Keratinocyte (primary cell): Measurements from ENCODE around the gene RASSF7. TPM values are rescaled to one million over a fixed set of nuclear protein-coding genes. Genes with fewer than 3 reads are reported as not detected.

Experiments used
- DNase-seq: peaks from one replicate; pipeline ENCODE4 v3.0.0-alpha.2; 2011; ENCODE audit warnings: low read depth, missing footprints, low spot score
- FAIRE-seq: peaks from 2 replicates; lab custom pipeline; 2011; peaks lifted over from hg19 to GRCh38; lab: Jason Lieb, UNC
- H2AFZ ChIP-seq: 2 replicates; pipeline ENCODE4 v1.6.0; 2012; ENCODE audit warnings: low read length, control low read depth, inconsistent platforms; ENCODE audit not compliant: control insufficient read depth
- H3K27ac ChIP-seq: 2 replicates; pipeline ENCODE4 v1.5.1; 2011; ENCODE audit warnings: low read length; ENCODE audit not compliant: control insufficient read depth, insufficient read depth
- H3K27me3 ChIP-seq: 3 replicates; pipeline ENCODE4 v1.6.0; 2011; ENCODE audit warnings: low read length; ENCODE audit not compliant: control insufficient read depth, insufficient read depth; ENCODE audit errors: extremely low read depth
- H3K36me3 ChIP-seq, 2 experiments: 2 replicates in 1 of 2; 3 replicates in 1 of 2; pipeline ENCODE4 v1.5.1; 2011; ENCODE audit warnings: low read length in 2 of 2, mild to moderate bottlenecking in 1 of 2; ENCODE audit not compliant: control insufficient read depth in 2 of 2, insufficient read depth in 2 of 2; ENCODE audit errors: extremely low read depth in 1 of 2
- H3K4me1 ChIP-seq: 3 replicates; pipeline ENCODE4 v1.5.1; 2011; ENCODE audit warnings: low read length; ENCODE audit not compliant: control insufficient read depth, insufficient read depth; ENCODE audit errors: extremely low read depth
- H3K4me2 ChIP-seq: 3 replicates; pipeline ENCODE4 v1.6.0; 2011; ENCODE audit warnings: low read depth, low read length; ENCODE audit not compliant: control insufficient read depth, insufficient read depth; ENCODE audit errors: extremely low read depth
- H3K4me3 ChIP-seq, 3 experiments: fragments of 200-600 bp in 1 of 3; sonication (generic) in 1 of 3; 2 replicates in 2 of 3; 3 replicates in 1 of 3; pipeline ENCODE4 v1.5.1; 2011 to 2016; ENCODE audit warnings: low read length in 3 of 3, mild to moderate bottlenecking in 3 of 3, control low read depth in 2 of 3, inconsistent platforms in 1 of 3, low read depth in 1 of 3, mixed read lengths in 1 of 3, mixed run types in 1 of 3, moderate library complexity in 1 of 3; ENCODE audit not compliant: control insufficient read depth in 2 of 3, insufficient read depth in 2 of 3; ENCODE audit errors: extremely low read depth in 1 of 3
- H3K79me2 ChIP-seq: 2 replicates; pipeline ENCODE4 v1.6.0; 2012; ENCODE audit warnings: low read length; ENCODE audit not compliant: control insufficient read depth, insufficient read depth
- H3K9ac ChIP-seq: 3 replicates; pipeline ENCODE4 v1.6.0; 2011; ENCODE audit warnings: low read length; ENCODE audit not compliant: control insufficient read depth, insufficient read depth; ENCODE audit errors: extremely low read depth
- H3K9me1 ChIP-seq: 3 replicates; pipeline ENCODE4 v1.6.0; 2011; ENCODE audit warnings: low read length; ENCODE audit not compliant: control insufficient read depth, insufficient read depth; ENCODE audit errors: extremely low read depth
- H3K9me3 ChIP-seq: 2 replicates; pipeline ENCODE4 v1.5.1; 2012; ENCODE audit warnings: low read depth, low read length; ENCODE audit not compliant: control insufficient read depth
- H4K20me1 ChIP-seq: 3 replicates; pipeline ENCODE4 v1.6.0; 2011; ENCODE audit warnings: low read length; ENCODE audit not compliant: control insufficient read depth, insufficient read depth; ENCODE audit errors: extremely low read depth
- CTCF ChIP-seq, 3 experiments: IDR thresholded peaks in 1 of 3; conservative IDR thresholded peaks in 1 of 3; optimal IDR thresholded peaks in 1 of 3; 2 replicates in 2 of 3; 3 replicates in 1 of 3; pipeline versions ENCODE3 to v1.5.1; 2011; ENCODE audit warnings: low read length in 3 of 3, mild to moderate bottlenecking in 3 of 3, moderate library complexity in 2 of 3, control low read depth in 1 of 3, inconsistent platforms in 1 of 3; ENCODE audit not compliant: insufficient read depth in 2 of 3; ENCODE audit errors: extremely low read depth in 1 of 3
- EZH2 ChIP-seq: IDR thresholded peaks from one replicate; pipeline ENCODE4 v1.6.1; 2012; ENCODE audit warnings: inconsistent platforms, mild to moderate bottlenecking, low read length, moderate library complexity
- dilution Hi-C: fragments of 300-500 bp; cut with MboI; formaldehyde crosslinking; loops from one replicate; pipeline ENCODE4 v1.7.0; 2020; ENCODE audit warnings: low sequenced_read_pairs; ENCODE audit not compliant: extremely low pct_ligation_motif_present
- polyA plus RNA-seq, 5 experiments: library from polyadenylated mRNA; depleted of rRNA in 3 of 5; stranded (reverse) in 3 of 5; stranded (forward) in 1 of 5; unstranded in 1 of 5; fragments of >200 nt; gene quantifications; 1 replicate in 1 of 5; 2 replicates in 3 of 5; 3 replicates in 1 of 5; pipeline versions ENCODE4 v1.2.1 to v1.2.3, GENCODE V29; 2011 to 2012; ENCODE audit warnings: missing spikeins in 2 of 5, low read depth in 1 of 5, low replicate concordance in 1 of 5

RASSF7 gene
- polyA plus RNA-seq, 1 donor (not counting 4 experiments of a cell fraction or from before 2014, with no cell fraction given), result 24.3 TPM

GRCh38 chr11:550021-550745 is 10.6 kb upstream of the RASSF7 start:
- DNase-seq (no peak), FAIRE-seq (no peak)
- Histone ChIP-seq H3K4me1 (no peaks in the 10 kb centered on the region), H4K20me1 (no peaks in the 10 kb centered on the region), H3K9ac (no peak overlapping the region), H3K9me1 (no peaks in the 10 kb centered on the region), H3K27ac (no peak overlapping the region), H3K79me2 (no peaks in the 10 kb centered on the region), H3K9me3 (no peaks in the 10 kb centered on the region), H2AFZ (no peak overlapping the region), H3K36me3 (no peaks in the 10 kb centered on the region), H3K4me2 (no peak overlapping the region), H3K4me3 (no peak overlapping the region), H3K27me3 (peaks cover 11% of the 10 kb centered on the region)
- TF ChIP-seq EZH2 (no peak), CTCF (optimal IDR thresholded peaks at IDR 0.05 in 1 of 3, IDR thresholded peaks at IDR 0.05 in 1 of 3, conservative IDR thresholded peaks at IDR 0.05 in 1 of 3; ENCODE audit: extremely low read depth in 1 of 3, insufficient read depth in 2 of 3, low read length in 3 of 3) (no peak)
- dilution Hi-C loops, result no loop called here

GRCh38 chr11:550746-551085 is 10.1 kb upstream of the RASSF7 start:
- no peak for TF ChIP-seq EZH2
- Histone ChIP-seq H3K79me2 (no peaks in the 10 kb centered on the region), H4K20me1 (no peaks in the 10 kb centered on the region), H3K27me3 (peaks cover 15% of the 10 kb centered on the region), H2AFZ (no peak overlapping the region), H3K9me1 (no peaks in the 10 kb centered on the region), H3K9me3 (no peaks in the 10 kb centered on the region), H3K36me3 (no peaks in the 10 kb centered on the region), H3K9ac (no peak overlapping the region), H3K4me3 (no peak overlapping the region), H3K4me1 (no peaks in the 10 kb centered on the region), H3K27ac (no peak overlapping the region), H3K4me2 (no peak overlapping the region)
- dilution Hi-C loops, result no loop called here
- FAIRE-seq (no peak), DNase-seq (no peak)

- Histone ChIP-seq H3K4me3 (no peak overlapping the region), H3K27me3 (peaks cover 20% of the 10 kb centered on the region), H3K9ac (no peak overlapping the region), H3K27ac (no peak overlapping the region), H3K79me2 (no peaks in the 10 kb centered on the region), H2AFZ (no peak overlapping the region), H4K20me1 (no peaks in the 10 kb centered on the region), H3K4me2 (no peak overlapping the region), H3K9me3 (no peaks in the 10 kb centered on the region), H3K4me1 (no peaks in the 10 kb centered on the region), H3K36me3 (no peaks in the 10 kb centered on the region), H3K9me1 (no peaks in the 10 kb centered on the region)
- DNase-seq, result no peak
- dilution Hi-C loops, result no loop called here
- TF ChIP-seq EZH2, result no peak
- TF ChIP-seq CTCF (optimal IDR thresholded peaks at IDR 0.05 in 1 of 3, IDR thresholded peaks at IDR 0.05 in 1 of 3, conservative IDR thresholded peaks at IDR 0.05 in 1 of 3; ENCODE audit: extremely low read depth in 1 of 3, insufficient read depth in 2 of 3, low read length in 3 of 3), result no peak
- no peak for FAIRE-seq
Observed at GRCh38 chr11:551131-551530, 9.6 kb upstream of the RASSF7 start.
